Bronchial smooth muscle cell (primary cell): Measurements from ENCODE around the gene GAK. TPM values are rescaled to one million over a fixed set of nuclear protein-coding genes. Genes with fewer than 3 reads are reported as not detected.

ENCODE experiments used
- total RNA-seq: library from RNA; depleted of rRNA; stranded (reverse); fragments of >200 nt; gene quantifications from 2 replicates; pipeline ENCODE4 v1.2.1, GENCODE V29; 2014

GAK gene
- total RNA-seq, result 41.0 and 50.1 TPM in 2 replicates

DNA sequence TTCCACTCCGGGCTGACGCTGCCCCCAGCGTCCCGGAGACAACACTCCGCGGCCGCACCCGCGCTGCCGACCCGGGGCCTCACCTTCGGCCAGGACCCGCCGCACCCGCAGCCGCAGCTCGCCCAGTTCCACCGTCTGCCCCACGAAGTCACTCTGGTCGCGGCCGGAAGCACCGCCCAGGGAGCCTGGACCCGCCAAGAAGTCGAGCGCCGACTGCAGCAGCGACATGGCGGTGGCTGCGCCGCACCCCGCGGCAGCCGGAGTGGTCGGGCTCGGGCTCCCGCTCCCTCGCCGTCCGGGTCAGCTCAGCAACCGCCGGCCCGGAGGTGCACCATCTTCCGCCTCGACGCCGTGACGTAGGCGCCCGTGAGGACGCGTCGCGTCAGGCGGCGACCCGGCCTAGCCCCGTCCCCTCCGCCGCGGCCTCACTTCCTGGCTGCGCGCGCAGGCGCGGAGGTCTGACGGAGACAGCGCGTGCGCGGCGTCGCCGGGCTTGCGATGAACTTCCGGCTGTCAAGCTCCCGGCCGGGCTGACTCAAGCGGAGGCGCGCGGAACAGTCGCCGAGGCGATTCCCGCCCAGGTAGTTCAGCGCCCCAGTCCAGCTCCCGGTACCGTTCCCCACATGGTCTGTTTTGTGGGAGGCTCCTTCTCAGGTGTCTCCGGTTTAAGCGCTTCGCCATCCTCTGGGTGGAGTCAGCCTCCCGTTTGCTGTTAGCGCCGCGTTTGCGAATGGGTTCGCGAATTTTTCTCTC is at the start of gene GAK, which contains the start of gene TMEM175:
GAK (minus strand) TSS at position 357 of the 753 bp plus-strand sequence; CDS start at position 228, 129 bp downstream.
TMEM175 (plus strand) TSS at position 501 of the 753 bp plus-strand sequence. CDS start 15,280 bp downstream, outside the sequence.

DNA sequence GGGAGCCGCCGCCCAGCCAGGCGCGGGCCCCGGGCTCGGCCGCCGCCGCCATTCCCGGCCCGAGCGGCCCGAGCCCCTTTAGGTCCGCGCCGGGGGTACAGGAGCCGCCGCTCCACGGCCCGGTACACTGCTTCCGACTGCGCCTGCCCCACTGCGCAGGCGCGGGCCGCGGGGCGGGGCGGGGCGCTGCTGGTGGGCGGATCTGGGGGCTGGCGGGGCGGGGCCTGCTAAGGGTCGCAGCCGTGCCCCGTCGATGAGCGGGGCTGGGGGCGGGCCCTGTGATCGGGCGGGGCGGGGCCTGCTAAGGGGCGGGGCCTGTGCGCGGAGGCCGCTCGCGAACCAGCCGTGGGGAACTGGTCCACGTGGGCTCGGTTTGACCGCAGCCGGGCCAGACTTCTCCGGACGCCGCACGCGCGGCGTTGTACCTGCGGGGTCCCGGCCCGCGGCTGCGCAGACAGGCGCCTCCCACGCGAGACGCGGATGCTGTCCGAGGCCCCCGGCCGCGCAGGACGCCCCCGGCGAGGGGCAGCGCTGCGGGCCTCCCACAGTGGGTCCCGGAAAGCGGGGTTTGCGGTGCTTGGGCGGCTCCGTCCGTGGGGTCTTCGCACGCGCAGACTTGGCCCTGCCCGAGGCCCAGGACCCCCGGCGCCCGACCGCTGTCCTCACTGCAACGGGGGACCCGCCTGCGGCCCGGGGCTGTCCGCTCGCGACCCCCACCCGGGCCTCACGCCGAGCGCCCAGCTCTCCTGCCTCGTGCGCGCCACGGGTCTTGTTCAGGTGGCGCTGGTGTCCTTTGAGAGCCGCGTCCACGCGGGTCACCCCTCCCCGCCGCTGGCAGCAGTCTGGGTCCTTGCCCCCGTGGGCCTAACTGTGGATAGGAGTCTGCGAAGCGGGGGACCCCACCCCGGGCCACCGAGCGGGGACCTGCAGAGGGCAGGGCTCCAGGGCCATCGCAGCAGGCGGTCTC is 41.6 kb upstream of the GAK start, which contains the start of gene DGKQ:
DGKQ (minus strand) TSS at position 139 of the 967 bp plus-strand sequence; CDS start at position 52, 87 bp downstream.

DNA sequence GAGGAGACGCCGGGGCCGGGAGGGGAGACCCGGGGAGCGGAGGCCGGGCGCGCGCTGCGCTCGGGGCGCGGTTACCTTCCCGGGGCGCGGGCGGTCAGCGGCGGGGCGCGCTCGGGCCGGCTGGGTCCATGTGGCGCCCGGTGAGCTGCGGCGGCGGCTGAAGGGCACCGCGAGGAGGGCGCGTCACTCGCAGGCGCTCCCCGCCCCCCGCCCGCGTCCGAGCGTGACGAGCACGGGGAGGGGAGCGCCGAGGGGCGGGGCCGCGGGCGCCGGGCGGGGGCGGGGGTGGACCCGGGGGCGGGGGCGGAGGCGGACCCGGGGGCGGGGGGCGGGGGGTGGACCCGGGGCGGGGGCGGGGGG is 106.2 kb downstream of the GAK start, which contains the start of gene CPLX1:
CPLX1 (minus strand) TSS at position 159 of the 360 bp plus-strand sequence. CDS start 1,607 bp downstream, outside the sequence.

Other genes with a start within 250 kb of the GAK start
- gene SLC49A3, start 243.2 kb downstream of the GAK start, total RNA-seq, result 5.2 and 6.7 TPM in 2 replicates
- 21.6 and 49.5 TPM in 2 replicates for gene PCGF3, start 226.5 kb downstream of the GAK start, total RNA-seq
- not detected in 2 replicates for gene CPLX1, start 106.2 kb downstream of the GAK start, total RNA-seq
- 12.6 and 13.7 TPM in 2 replicates for gene TMEM175, start 144 bp upstream of the GAK start, total RNA-seq
- 12.9 and 13.6 TPM in 2 replicates for gene DGKQ, start 41.3 kb upstream of the GAK start, total RNA-seq
- 9.5 and 14.3 TPM in 2 replicates for gene IDUA, start 54.7 kb upstream of the GAK start, total RNA-seq
- 0.43 and 0.47 TPM in 2 replicates for gene SLC26A1, start 61.1 kb upstream of the GAK start, total RNA-seq
- gene FGFRL1, start 79.3 kb upstream of the GAK start, total RNA-seq, result 29.2 and 35.7 TPM in 2 replicates
- 0.09 and 0.32 TPM in 2 replicates for gene RNF212, start 181.2 kb upstream of the GAK start, total RNA-seq
- 573 and 703 TPM in 2 replicates for gene SPON2, start 240.3 kb upstream of the GAK start, total RNA-seq